Endothelial cell (in vitro differentiated cells): ENCODE measurements around the gene BAZ1A. TPM values are rescaled to one million over a fixed set of nuclear protein-coding genes. Genes with fewer than 3 reads are reported as not detected.

ENCODE experiments used
- total RNA-seq: library from RNA; stranded (reverse); fragmentation: NEBNext Ultra II Directional; extraction: Animal tissue kit (Norgen Biotek cat#: 25700); gene quantifications from one replicate; pipeline ENCODE4 v1.2.1, GENCODE V29; 2021; ENCODE audit not compliant: unreplicated experiment

Gene BAZ1A
- total RNA-seq, 1 donor from 2014 or later, result 27.2 TPM

Other genes starting within 250 kb of the BAZ1A start
- 82.4 TPM for gene SNX6, start 245.2 kb downstream of the BAZ1A start, total RNA-seq
- 27.8 TPM for gene CFL2, start 160.8 kb downstream of the BAZ1A start, total RNA-seq
- 47.7 TPM for gene SRP54, start 107.6 kb upstream of the BAZ1A start, total RNA-seq
- gene FAM177A1, start 170.9 kb upstream of the BAZ1A start, total RNA-seq, result 25.6 TPM
- 29.1 TPM for gene PPP2R3C, start 246.6 kb upstream of the BAZ1A start, total RNA-seq
- gene PRORP, start 247.2 kb upstream of the BAZ1A start, total RNA-seq, result 56.6 TPM